Activated T-helper 9 cell treated with anti-CD3 and anti-CD28 coated beads, Interleukin-2, amount 50 U/mL, for 16 hours (primary cell): ENCODE results near the gene MYO5C.

Experiments used
- DNase-seq: peaks from one replicate; pipeline ENCODE4 v3.0.0-alpha.2; 2020; ENCODE audit warnings: low read depth

Gene MYO5C

GRCh38 chr15:52295421-52296001, at the start of gene MYO5C:
Gene MYO5C (minus strand): TSS chr15:52295804. CDS start chr15:52295636, 168 bp downstream.
- DNase-seq, result no peak

- DNase-seq, result no peak
Observed at GRCh38 chr15:52344592-52344991, 49.0 kb upstream of the MYO5C start.

- DNase-seq, result no peak
Observed at GRCh38 chr15:52343831-52344230, 48.2 kb upstream of the MYO5C start.

- no peak for DNase-seq
Observed at GRCh38 chr15:52340093-52340492, 44.5 kb upstream of the MYO5C start.

- no peak for DNase-seq
Observed at GRCh38 chr15:52338891-52339290, 43.3 kb upstream of the MYO5C start.

- DNase-seq, result no peak
Observed at GRCh38 chr15:52338058-52338457, 42.5 kb upstream of the MYO5C start.

- no peak for DNase-seq
Observed at GRCh38 chr15:52337198-52337853, 41.7 kb upstream of the MYO5C start.

GRCh38 chr15:52336529-52336928, 40.9 kb upstream of the MYO5C start:
- DNase-seq, result no peak

- DNase-seq, result no peak
Observed at GRCh38 chr15:52334491-52335160, 39.0 kb upstream of the MYO5C start.

GRCh38 chr15:52331490-52332240, 36.1 kb upstream of the MYO5C start:
- DNase-seq, result peak; percentile 9

- DNase-seq, result no peak
Observed at GRCh38 chr15:52329987-52330386, 34.4 kb upstream of the MYO5C start.

GRCh38 chr15:52329150-52329549, 33.5 kb upstream of the MYO5C start:
- DNase-seq, result no peak

GRCh38 chr15:52328680-52329079, 33.1 kb upstream of the MYO5C start:
- no peak for DNase-seq

- no peak for DNase-seq
Observed at GRCh38 chr15:52326756-52327155, 31.2 kb upstream of the MYO5C start.

- DNase-seq, result no peak
Observed at GRCh38 chr15:52324109-52324508, 28.5 kb upstream of the MYO5C start.

- DNase-seq, result no peak
Observed at GRCh38 chr15:52318729-52319500, 23.3 kb upstream of the MYO5C start.

- no peak for DNase-seq
Observed at GRCh38 chr15:52317688-52318087, 22.1 kb upstream of the MYO5C start.

- no peak for DNase-seq
Observed at GRCh38 chr15:52317022-52317421, 21.4 kb upstream of the MYO5C start.

GRCh38 chr15:52309154-52309548, 13.5 kb upstream of the MYO5C start:
- DNase-seq, result no peak

- DNase-seq, result no peak
Observed at GRCh38 chr15:52308446-52309153, 13.0 kb upstream of the MYO5C start.

- DNase-seq, result no peak
Observed at GRCh38 chr15:52307847-52308246, 12.2 kb upstream of the MYO5C start.
